HCT116 (cell line): ENCODE measurements around the gene SLC6A6. TPM values are rescaled to one million over a fixed set of nuclear protein-coding genes. Genes with fewer than 3 reads are reported as not detected.

Source experiments
- ATAC-seq: fragments of 200-7000 bp; cut with Tn5 transposase; 2 replicates; pipeline ENCODE4 v1.9.1; 2020; ENCODE audit warnings: mild to moderate bottlenecking, moderate library complexity
- BruUV-seq: library from RNA; stranded (reverse); fragments of 400-500 nt; replicated peaks from 2 replicates; lab custom pipeline; 2021; lab: Mats Ljungman, UMichigan
- CTCF ChIA-PET: fragments of 300-600 bp; sonication (Branson Sonifier 250); formaldehyde crosslinking; loops from one replicate; lab custom pipeline; 2021; ENCODE audit warnings: antibody characterized with exemption; lab: Charles Lee
- POLR2A ChIA-PET: fragments of 300-600, 350-600 bp; sonication (Branson Sonifier 250); formaldehyde crosslinking; loops from one replicate; lab custom pipeline; 2021; ENCODE audit warnings: antibody characterized with exemption; lab: Charles Lee
- RAD21 ChIA-PET, 2 experiments: fragments of 300-600 bp; sonication (Branson Sonifier 250); formaldehyde crosslinking; loops; one replicate each; lab custom pipeline; 2023; ENCODE audit warnings: low total read pairs in 2 of 2; ENCODE audit not compliant: uncharacterized antibody in 2 of 2, unreplicated experiment in 2 of 2, low non-redundant PET in 1 of 2; lab: Charles Lee
- DNase-seq: peaks from one replicate; pipeline ENCODE4 v3.0.0-alpha.2; 2010; ENCODE audit warnings: low read depth, low spot score
- H2AFZ ChIP-seq: fragments of 200-600 bp; shearing (Covaris generic), sonication (generic); 2 replicates; pipeline ENCODE4 v1.6.1; 2017; ENCODE audit warnings: low read depth, mixed run types, mixed read lengths, antibody characterized with exemption, low read length; ENCODE audit not compliant: poor library complexity, severe bottlenecking
- H3K27ac ChIP-seq: 2 replicates; pipeline ENCODE4 v1.5.1; 2012; ENCODE audit warnings: low read depth, low read length
- H3K27me3 ChIP-seq: fragments of 200-600 bp; sonication (generic); 2 replicates; pipeline ENCODE4 v1.6.1; 2016; ENCODE audit warnings: mixed run types, low read length, mixed read lengths; ENCODE audit not compliant: insufficient read depth
- H3K36me3 ChIP-seq, 2 experiments: fragments of 200-500 bp in 1 of 2; fragments of 200-600 bp in 1 of 2; sonication (Bioruptor generic) in 1 of 2; sonication (generic) in 1 of 2; 2 replicates each; pipeline versions ENCODE4 v1.5.1 to v1.6.1; 2014 to 2016; ENCODE audit warnings: low read length in 2 of 2, inconsistent platforms in 1 of 2, mixed read lengths in 1 of 2, mixed run types in 1 of 2; ENCODE audit not compliant: insufficient read depth in 2 of 2, control insufficient read depth in 1 of 2
- H3K4me1 ChIP-seq, 2 experiments: fragments of 200-600 bp in 1 of 2; sonication (generic) in 1 of 2; 2 replicates each; pipeline versions ENCODE4 v1.5.1 to v1.6.1; 2012 to 2017; ENCODE audit warnings: low read length in 2 of 2, inconsistent platforms in 1 of 2, mild to moderate bottlenecking in 1 of 2, mixed read lengths in 1 of 2, mixed run types in 1 of 2, moderate library complexity in 1 of 2; ENCODE audit not compliant: insufficient read depth in 2 of 2, control insufficient read depth in 1 of 2
- H3K4me2 ChIP-seq: fragments of 200-600 bp; sonication (generic); 2 replicates; pipeline ENCODE4 v1.6.1; 2017; ENCODE audit warnings: mixed run types, low read length, mixed read lengths
- H3K4me3 ChIP-seq, 2 experiments: fragments of 200-600 bp in 1 of 2; sonication (generic) in 1 of 2; replicated peaks in 1 of 2; 2 replicates each; pipeline ENCODE4 v1.5.1; 2011 to 2016; ENCODE audit warnings: low read length in 2 of 2, control low read depth in 1 of 2, low read depth in 1 of 2, mild to moderate bottlenecking in 1 of 2, mixed read lengths in 1 of 2, mixed run types in 1 of 2
- H3K79me2 ChIP-seq: fragments of 200-600 bp; sonication (generic); 2 replicates; pipeline ENCODE4 v1.6.1; 2017; ENCODE audit warnings: mild to moderate bottlenecking, mixed run types, low read length, moderate library complexity, mixed read lengths; ENCODE audit not compliant: insufficient read depth
- H3K9ac ChIP-seq: fragments of 200-600 bp; sonication (generic); 2 replicates; pipeline ENCODE4 v1.6.1; 2016; ENCODE audit warnings: low read length, mixed read lengths
- H3K9me2 ChIP-seq: fragments of 200-600 bp; sonication (generic), shearing (Covaris generic); 2 replicates; pipeline ENCODE4 v1.6.1; 2017; ENCODE audit warnings: mixed run types, mild to moderate bottlenecking, moderate library complexity; ENCODE audit not compliant: insufficient read depth
- H3K9me3 ChIP-seq, 2 experiments: fragments of 200-500 bp in 1 of 2; fragments of 200-600 bp in 1 of 2; sonication (Bioruptor generic) in 1 of 2; sonication (generic) in 1 of 2; 2 replicates each; pipeline ENCODE4 v1.6.1; 2014 to 2017; ENCODE audit warnings: low read length in 2 of 2, mixed read lengths in 2 of 2, inconsistent platforms in 1 of 2, low read depth in 1 of 2, mild to moderate bottlenecking in 1 of 2, mixed run types in 1 of 2, moderate library complexity in 1 of 2; ENCODE audit not compliant: control insufficient read depth in 1 of 2, insufficient read depth in 1 of 2
- H4K20me1 ChIP-seq: fragments of 200-600 bp; sonication (generic), shearing (Covaris generic); 2 replicates; pipeline ENCODE4 v1.6.1; 2017; ENCODE audit warnings: mixed run types, mild to moderate bottlenecking, moderate library complexity; ENCODE audit not compliant: insufficient read depth
- ATF3 ChIP-seq: IDR thresholded peaks from 2 replicates; pipeline ENCODE4 v1.6.1; 2012
- CBX3 ChIP-seq: IDR thresholded peaks from 2 replicates; pipeline ENCODE4 v1.6.1; 2012; ENCODE audit warnings: low read depth
- CEBPB ChIP-seq: IDR thresholded peaks from 2 replicates; pipeline ENCODE4 v1.6.1; 2012; ENCODE audit warnings: low read depth
- CTCF ChIP-seq, 3 experiments: fragments of 200-600 bp in 1 of 3; sonication (generic) in 1 of 3; IDR thresholded peaks in 2 of 3; conservative IDR thresholded peaks in 1 of 3; 2 replicates each; pipeline ENCODE4 v1.5.1; 2012 to 2017; ENCODE audit warnings: low read depth in 2 of 3, low read length in 2 of 3, antibody characterized with exemption in 1 of 3, borderline replicate concordance in 1 of 3, control low read depth in 1 of 3, mild to moderate bottlenecking in 1 of 3, mixed read lengths in 1 of 3, mixed run types in 1 of 3, moderate library complexity in 1 of 3; ENCODE audit not compliant: insufficient read depth in 1 of 3
- EZH2 ChIP-seq: fragments of 200-600 bp; sonication (generic); IDR thresholded peaks from 2 replicates; pipeline ENCODE4 v1.6.1; 2017; ENCODE audit warnings: antibody characterized with exemption, mixed run types
- EZH2phosphoT487 ChIP-seq: fragments of 200-600 bp; IDR thresholded peaks from 2 replicates; pipeline ENCODE4 v1.6.1; 2018; ENCODE audit warnings: antibody characterized with exemption, borderline replicate concordance
- FOSL1 ChIP-seq: IDR thresholded peaks from 2 replicates; pipeline ENCODE4 v1.6.1; 2012; ENCODE audit warnings: low read depth
- JUND ChIP-seq: IDR thresholded peaks from 2 replicates; pipeline ENCODE4 v1.6.1; 2012
- MAX ChIP-seq: IDR thresholded peaks from 2 replicates; pipeline ENCODE4 v1.6.1; 2012
- RAD21 ChIP-seq: IDR thresholded peaks from 2 replicates; pipeline ENCODE4 v1.6.1; 2012; ENCODE audit warnings: low read depth, mild to moderate bottlenecking
- REST ChIP-seq: IDR thresholded peaks from 2 replicates; pipeline ENCODE4 v1.6.1; 2012; ENCODE audit warnings: low read depth
- ZBTB33 ChIP-seq: IDR thresholded peaks from 2 replicates; pipeline ENCODE4 v1.6.1; 2011; ENCODE audit warnings: mild to moderate bottlenecking, low read length, moderate library complexity; ENCODE audit not compliant: insufficient replicate concordance; ENCODE audit errors: extremely low read depth
- intact Hi-C: fragments of 100-400 bp; cut with micrococcal nuclease; formaldehyde crosslinking; loops from 2 replicates; pipeline ENCODE4 v1.10.0; 2022
- total RNA-seq: library from RNA; stranded (reverse); gene quantifications from one replicate; pipeline ENCODE4 v1.2.1, GENCODE V29; 2021; ENCODE audit not compliant: unreplicated experiment

The SLC6A6 gene
- total RNA-seq, 1 experiment from 2014 or later, result 36.3 TPM

- ChIA-PET CTCF (interaction anchor here (1.3 kb wide), 1 partner anchor 27 kb away, joined by 3 read pairs; no protein-coding TSS in a partner anchor), RAD21 (no interaction called here)
- intact Hi-C loops, result no loop called here
Measured at GRCh38 chr3:14405360-14406238, 3.2 kb downstream of the SLC6A6 start.

More at GRCh38 chr3:14405360-14406238, 3.2 kb downstream of the SLC6A6 start:
- Histone ChIP-seq H4K20me1 (no peaks in the 10 kb centered on the region), H3K4me3 (no peak overlapping the region), H3K27me3 (no peaks in the 10 kb centered on the region), H3K9ac (peak overlapping the region; percentile 15; the same call in 1 of the 2 replicates), H3K4me2 (peak overlapping the region; percentile 97), H3K9me2 (no peaks in the 10 kb centered on the region), H3K36me3 (peaks cover 0 to 11% of the 10 kb centered on the region in 2 experiments; a peak in 1 of 4 replicates), H2AFZ (no peak overlapping the region), H3K9me3 (no peaks in the 10 kb centered on the region), H3K27ac (no peak overlapping the region), H3K4me1 (peaks cover 36 to 56% of the 10 kb centered on the region in 2 experiments), H3K79me2 (peaks cover 78% of the 10 kb centered on the region)
- POLR2A ChIA-PET, result no interaction called here
- TF ChIP-seq REST (no peak), EZH2 (no peak), CTCF (IDR thresholded peaks at IDR 0.05 in 2 of 3, conservative IDR thresholded peaks at IDR 0.05 in 1 of 3; ENCODE audit: borderline replicate concordance in 1 of 3, insufficient read depth in 1 of 3, low read depth in 2 of 3, low read length in 2 of 3) (no peak), RAD21 (no peak), EZH2phosphoT487 (no peak), MAX (no peak), JUND (no peak), CBX3 (no peak), FOSL1 (no peak), ATF3 (no peak), ZBTB33 (no peak), CEBPB (no peak)
- BruUV-seq, result no TSS peak
- DNase-seq (no peak), ATAC-seq (no peak)
